SU-DHL-6 (cell line): ENCODE results near the gene PPP2R5C.

ENCODE experiments used
- EZH2phosphoT487 ChIP-seq: fragments of 200-600 bp; sonication (generic), shearing (Covaris generic); conservative IDR thresholded peaks from 2 replicates; pipeline ENCODE4 v1.6.1; 2018; ENCODE audit warnings: mild to moderate bottlenecking, antibody characterized with exemption, low read length, moderate library complexity, mixed read lengths
- TF ChIP-seq, protein P1 (sequence below): fragments of 200-600 bp; sonication (generic); IDR thresholded peaks from one replicate; pipeline ENCODE4 v1.5.1; 2017; ENCODE audit warnings: antibody characterized with exemption, mild to moderate bottlenecking, low read length, moderate library complexity; ENCODE audit not compliant: insufficient read depth, poor library complexity, severe bottlenecking

DNA sequence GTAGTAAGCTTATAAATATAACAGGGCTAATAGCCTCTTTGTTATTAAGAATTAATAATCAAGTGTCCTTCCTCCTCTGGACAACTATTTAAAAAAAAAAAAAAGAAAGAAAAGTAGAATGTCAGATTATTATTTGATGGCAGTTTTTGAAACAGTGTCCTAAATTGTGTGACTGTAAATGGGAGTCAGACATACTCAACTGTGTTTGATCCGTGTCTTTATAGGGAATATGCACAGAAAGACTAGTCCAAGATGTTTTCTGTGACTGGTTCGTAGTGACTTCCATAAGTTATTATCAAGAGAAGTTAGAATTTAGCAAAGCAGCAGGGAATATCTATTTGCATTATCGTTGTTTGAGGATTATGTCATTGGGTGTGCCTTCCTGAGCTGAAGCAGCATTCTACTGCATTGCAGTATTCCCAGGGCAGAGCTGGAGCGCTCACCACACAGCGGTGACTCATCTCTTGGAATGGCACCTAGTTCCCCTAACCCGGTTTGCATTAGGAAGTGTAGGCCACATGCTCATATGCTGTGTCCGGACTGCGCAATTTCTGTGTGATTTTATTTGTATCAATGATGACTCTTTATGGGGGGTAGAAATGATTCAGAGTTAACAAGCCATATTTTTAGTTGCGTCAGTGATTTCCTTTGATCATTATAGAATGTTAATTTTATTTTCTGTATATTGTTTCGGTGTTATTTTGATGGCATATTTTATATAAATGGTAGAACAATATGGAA, 210.8 kb downstream of the PPP2R5C start:
- TF ChIP-seq, protein P1, sequence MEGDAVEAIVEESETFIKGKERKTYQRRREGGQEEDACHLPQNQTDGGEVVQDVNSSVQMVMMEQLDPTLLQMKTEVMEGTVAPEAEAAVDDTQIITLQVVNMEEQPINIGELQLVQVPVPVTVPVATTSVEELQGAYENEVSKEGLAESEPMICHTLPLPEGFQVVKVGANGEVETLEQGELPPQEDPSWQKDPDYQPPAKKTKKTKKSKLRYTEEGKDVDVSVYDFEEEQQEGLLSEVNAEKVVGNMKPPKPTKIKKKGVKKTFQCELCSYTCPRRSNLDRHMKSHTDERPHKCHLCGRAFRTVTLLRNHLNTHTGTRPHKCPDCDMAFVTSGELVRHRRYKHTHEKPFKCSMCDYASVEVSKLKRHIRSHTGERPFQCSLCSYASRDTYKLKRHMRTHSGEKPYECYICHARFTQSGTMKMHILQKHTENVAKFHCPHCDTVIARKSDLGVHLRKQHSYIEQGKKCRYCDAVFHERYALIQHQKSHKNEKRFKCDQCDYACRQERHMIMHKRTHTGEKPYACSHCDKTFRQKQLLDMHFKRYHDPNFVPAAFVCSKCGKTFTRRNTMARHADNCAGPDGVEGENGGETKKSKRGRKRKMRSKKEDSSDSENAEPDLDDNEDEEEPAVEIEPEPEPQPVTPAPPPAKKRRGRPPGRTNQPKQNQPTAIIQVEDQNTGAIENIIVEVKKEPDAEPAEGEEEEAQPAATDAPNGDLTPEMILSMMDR, result no peak
- TF ChIP-seq EZH2phosphoT487, result no peak
